Choroid plexus epithelial cell (primary cell): Measurements from ENCODE around the gene DNAJC1.
"Not testable (repeated sequence)": the region's sequence is repeated elsewhere in the genome, so short reads cannot be mapped to it uniquely, and the experiment has no call there.

Experiments
- DNase-seq: peaks from one replicate; pipeline ENCODE4 v3.0.0-alpha.2; 2010; ENCODE audit warnings: low read depth
- H3K4me3 ChIP-seq: 2 replicates; pipeline ENCODE4 v1.5.1; 2011; ENCODE audit warnings: low read depth, mild to moderate bottlenecking, control low read depth, low read length, moderate library complexity
- TF ChIP-seq, protein P1 (sequence below): conservative IDR thresholded peaks from 2 replicates; pipeline ENCODE4 v1.5.1; 2011; ENCODE audit warnings: low read depth, mild to moderate bottlenecking, control low read depth, inconsistent platforms, low read length, moderate library complexity

DNAJC1 gene

DNA sequence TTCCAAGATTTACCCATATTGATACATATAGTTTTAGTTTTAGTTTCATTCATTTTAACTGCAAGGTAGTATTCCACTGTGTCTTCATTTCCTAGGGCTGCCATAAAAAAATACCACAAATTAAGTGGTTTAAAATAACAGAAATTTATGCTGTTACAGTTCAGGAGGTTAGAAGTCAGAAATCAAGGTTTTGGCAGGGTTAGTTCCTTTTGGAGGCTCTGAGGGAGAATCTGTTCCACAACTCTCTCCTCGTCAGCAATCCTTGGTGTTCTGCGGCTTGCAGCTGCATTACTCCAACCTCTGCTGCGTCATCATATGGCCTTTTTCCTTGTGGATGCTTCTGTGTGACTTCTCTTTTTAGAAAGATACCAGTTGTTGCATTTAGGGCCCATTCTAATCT is 176.2 kb downstream of the DNAJC1 start:
- no peak overlapping the region for H3K4me3 ChIP-seq
- no peak for DNase-seq
- TF ChIP-seq, protein P1, sequence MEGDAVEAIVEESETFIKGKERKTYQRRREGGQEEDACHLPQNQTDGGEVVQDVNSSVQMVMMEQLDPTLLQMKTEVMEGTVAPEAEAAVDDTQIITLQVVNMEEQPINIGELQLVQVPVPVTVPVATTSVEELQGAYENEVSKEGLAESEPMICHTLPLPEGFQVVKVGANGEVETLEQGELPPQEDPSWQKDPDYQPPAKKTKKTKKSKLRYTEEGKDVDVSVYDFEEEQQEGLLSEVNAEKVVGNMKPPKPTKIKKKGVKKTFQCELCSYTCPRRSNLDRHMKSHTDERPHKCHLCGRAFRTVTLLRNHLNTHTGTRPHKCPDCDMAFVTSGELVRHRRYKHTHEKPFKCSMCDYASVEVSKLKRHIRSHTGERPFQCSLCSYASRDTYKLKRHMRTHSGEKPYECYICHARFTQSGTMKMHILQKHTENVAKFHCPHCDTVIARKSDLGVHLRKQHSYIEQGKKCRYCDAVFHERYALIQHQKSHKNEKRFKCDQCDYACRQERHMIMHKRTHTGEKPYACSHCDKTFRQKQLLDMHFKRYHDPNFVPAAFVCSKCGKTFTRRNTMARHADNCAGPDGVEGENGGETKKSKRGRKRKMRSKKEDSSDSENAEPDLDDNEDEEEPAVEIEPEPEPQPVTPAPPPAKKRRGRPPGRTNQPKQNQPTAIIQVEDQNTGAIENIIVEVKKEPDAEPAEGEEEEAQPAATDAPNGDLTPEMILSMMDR = no peak

DNA sequence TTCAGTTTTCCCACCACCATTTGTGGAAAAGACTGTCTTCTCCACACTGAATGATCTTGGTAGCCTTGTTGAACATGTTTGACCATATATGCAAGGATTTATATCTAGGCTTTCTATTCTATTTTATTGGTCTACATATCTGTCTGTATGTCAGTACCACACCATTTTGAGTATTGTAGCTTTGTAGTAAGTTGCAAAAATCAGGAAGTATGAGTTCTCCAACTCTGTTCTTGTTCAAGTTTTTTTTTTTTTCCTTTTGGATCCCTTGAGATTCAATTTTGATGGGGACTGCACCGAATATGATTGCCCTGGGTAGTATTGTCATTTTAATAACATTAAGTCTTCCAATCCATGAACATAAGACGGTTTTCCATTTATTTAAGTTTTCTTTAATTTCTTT is 176.8 kb downstream of the DNAJC1 start:
- DNase-seq = no peak
- H3K4me3 ChIP-seq = no peak overlapping the region
- TF ChIP-seq, protein P1 = no peak

DNA sequence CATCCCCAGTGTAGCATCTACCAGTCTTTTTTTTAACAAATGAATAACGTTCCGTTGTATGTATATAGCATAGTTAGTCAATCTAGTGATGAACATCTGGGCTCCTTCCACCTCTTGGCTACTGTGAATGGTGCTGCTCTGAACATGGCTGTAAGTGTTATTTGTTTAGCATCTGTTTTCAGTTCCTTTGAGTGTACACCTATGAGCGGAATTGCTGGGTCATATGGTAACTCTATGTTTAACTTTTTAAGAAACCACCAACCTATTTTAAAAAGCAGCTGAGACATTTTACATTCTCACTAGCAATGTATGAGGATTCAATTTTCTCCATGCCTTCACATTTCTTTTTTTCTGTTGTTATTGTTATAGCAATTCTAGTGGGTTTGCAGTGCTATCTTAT is 178.2 kb downstream of the DNAJC1 start:
- TF ChIP-seq, protein P1 = no peak
- no peak for DNase-seq
- no peak overlapping the region for H3K4me3 ChIP-seq

DNA sequence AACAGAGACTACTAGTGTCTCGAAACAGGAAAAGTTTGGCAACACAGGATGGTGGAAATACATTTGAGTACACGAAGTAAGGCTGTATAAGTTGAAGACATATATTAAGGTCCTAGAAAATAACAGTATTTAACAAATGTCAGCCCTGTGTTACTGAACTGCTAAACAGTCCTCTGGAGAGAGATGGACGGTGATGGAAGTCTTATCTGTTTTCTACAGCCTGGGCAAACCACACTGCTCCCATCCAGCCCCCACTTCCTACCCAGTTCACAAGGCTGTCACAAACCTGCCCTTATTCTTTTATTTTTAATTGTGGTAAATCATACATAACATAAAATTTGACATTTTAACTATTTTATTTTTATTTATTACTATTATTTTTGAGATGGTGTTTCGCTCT is 179.1 kb downstream of the DNAJC1 start:
- no peak for DNase-seq
- TF ChIP-seq, protein P1 = no peak
- no peak overlapping the region for H3K4me3 ChIP-seq

DNA sequence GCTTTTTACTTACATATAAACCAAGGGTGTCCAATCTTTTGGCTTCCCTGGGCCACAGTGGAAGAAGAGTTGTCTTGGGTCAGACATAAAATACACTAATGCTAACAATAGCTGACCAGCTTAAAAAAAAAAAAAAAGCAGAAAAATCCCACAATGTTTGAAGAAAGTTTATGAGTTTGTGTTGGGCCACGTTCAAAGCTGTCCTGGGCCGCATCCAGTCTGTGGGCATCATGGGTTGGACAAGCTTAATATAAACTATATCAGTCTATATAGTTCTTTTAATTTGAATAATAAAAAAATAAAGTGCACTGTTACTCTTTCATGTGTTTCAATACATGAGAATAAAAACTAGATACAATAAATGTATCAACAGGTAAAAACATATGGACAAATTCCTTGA is 179.9 kb downstream of the DNAJC1 start:
- DNase-seq = no peak
- no peak overlapping the region for H3K4me3 ChIP-seq
- TF ChIP-seq, protein P1 = no peak

DNA sequence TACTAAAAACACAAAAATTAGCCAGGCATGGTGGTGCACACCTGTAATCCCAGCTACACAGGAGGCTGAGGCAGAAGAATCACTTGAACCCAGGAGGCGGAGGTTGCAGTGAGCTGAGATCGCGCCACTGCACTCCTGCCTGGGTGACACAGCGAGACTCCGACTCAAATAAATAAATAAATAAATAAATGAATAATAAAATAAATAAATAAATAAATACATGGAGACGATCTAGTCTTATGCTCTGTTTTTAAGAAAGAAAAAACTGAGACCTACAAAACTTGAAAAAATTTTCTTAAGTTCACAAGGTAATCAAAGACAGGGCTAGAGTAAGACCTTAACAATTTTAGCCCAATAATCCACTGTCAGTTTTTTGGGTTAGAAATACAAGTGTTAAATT is 181.3 kb downstream of the DNAJC1 start:
- not testable (repeated sequence) for DNase-seq, H3K4me3 ChIP-seq

DNA sequence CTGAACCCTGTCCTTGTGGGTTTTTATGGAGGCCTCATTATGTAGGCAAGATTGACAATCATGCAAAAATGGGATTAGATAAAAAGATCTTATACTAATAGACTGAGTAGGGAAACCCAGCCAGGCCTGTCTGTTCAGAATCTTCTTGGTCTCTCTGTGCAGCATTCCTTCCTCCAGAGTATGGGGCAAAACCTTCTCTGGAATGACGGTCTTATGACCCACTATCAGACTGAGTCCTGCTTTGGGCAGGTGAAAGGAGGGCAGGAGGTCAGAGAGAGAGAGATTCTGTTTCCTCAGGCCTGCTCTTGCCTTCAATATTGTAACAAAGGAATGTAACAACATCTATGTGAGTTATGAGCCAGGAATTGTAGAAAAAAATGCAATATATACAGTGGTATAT is 182.6 kb downstream of the DNAJC1 start:
- DNase-seq = no peak

DNA sequence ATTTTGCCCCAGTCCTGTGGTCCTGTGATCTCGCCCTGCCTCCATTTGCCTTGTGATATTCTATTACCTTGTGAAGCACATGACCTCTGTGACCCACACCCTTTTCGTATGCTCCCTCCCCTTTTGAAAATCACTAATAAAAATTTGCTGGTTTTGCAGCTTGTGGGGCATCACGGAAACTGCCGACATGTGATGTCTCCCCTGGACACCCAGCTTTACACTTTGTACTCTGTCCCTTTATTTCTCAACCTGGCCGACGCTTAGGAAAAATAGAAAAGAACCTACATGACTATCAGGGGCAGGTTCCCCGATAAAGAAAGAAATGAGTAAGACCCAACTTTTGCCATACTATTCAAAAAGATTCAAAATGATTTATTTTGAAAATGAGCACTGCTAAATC is 185.1 kb downstream of the DNAJC1 start:
- not testable (repeated sequence) for H3K4me3 ChIP-seq, DNase-seq

More for the DNA sequence above, 182.6 kb downstream of the DNAJC1 start:
- TF ChIP-seq, protein P1 = no peak
- no peak overlapping the region for H3K4me3 ChIP-seq
